ENCODE measurements around the gene MAGEB3.

Gene MAGEB3

GRCh38 chrX:30282527-30282926 is 52.1 kb downstream of the MAGEB3 start:
- DNase-seq, result no peak

- no peak for DNase-seq
These were observed 53.2 kb downstream of the MAGEB3 start for GRCh38 chrX:30283456-30284200.
